ENCODE data around the gene HES2.
"Not testable (repeated sequence)": the region's sequence is repeated elsewhere in the genome, so short reads cannot be mapped to it uniquely, and the experiment has no call there.

DNA sequence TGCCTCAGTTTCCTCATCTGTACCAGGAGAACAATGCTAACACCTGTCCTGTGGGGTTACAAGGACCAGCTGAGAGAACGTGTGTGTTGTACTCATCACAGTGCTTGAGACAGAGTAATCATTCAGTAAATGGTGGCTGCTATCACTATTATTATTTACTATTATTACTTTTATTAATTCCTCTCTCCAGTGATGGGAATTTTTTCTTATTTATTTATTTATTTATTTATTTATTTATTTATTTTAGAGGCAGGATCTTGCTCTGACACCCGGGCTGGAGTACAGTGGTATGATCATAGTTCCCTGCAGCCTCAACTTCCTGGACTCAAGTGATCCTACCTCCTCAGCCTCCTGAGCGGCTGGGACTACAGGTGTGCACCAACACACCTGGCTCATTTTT is 16.6 kb upstream of the HES2 start:
- not testable (repeated sequence) for TF ChIP-seq CTCF (IDR thresholded peaks at IDR 0.05 in 8 of 11, conservative IDR thresholded peaks at IDR 0.05 in 3 of 11); POLR2AphosphoS5 (IDR thresholded peaks at IDR 0.05)

Measured in spleen (tissue), 7 donors.